GM21360 (cell line): ENCODE data around the gene ETV3L.
"Not testable (repeated sequence)": the region's sequence is repeated elsewhere in the genome, so short reads cannot be mapped to it uniquely, and the experiment has no call there.

Source experiments
- ATAC-seq: cut with Tn5 transposase; IDR thresholded peaks from one replicate; pipeline ENCODE4 v1.9.1; 2021; ENCODE audit warnings: mild to moderate bottlenecking, moderate library complexity; ENCODE audit not compliant: unreplicated experiment

ETV3L gene

GRCh38 chr1:157105988-157106812 lies 6.6 kb upstream of the ETV3L start:
- ATAC-seq = peak; percentile 75

- ATAC-seq = no peak
Observed at GRCh38 chr1:157105298-157105987, 5.8 kb upstream of the ETV3L start.

- ATAC-seq = no peak
Observed at GRCh38 chr1:157104598-157105293, 5.1 kb upstream of the ETV3L start.

- no peak for ATAC-seq
Observed at GRCh38 chr1:157103268-157103667, 3.7 kb upstream of the ETV3L start.

GRCh38 chr1:157101149-157101548 lies 1.5 kb upstream of the ETV3L start:
- no peak for ATAC-seq

GRCh38 chr1:157098987-157099632 lies 498 bp downstream of the ETV3L start:
- ATAC-seq = not testable (repeated sequence)

GRCh38 chr1:157098519-157098918 lies 1.1 kb downstream of the ETV3L start:
- no peak for ATAC-seq

GRCh38 chr1:157097692-157098091 lies 1.9 kb downstream of the ETV3L start:
- ATAC-seq = no peak

GRCh38 chr1:157096881-157097280 lies 2.7 kb downstream of the ETV3L start:
- ATAC-seq = no peak

- no peak for ATAC-seq
Observed at GRCh38 chr1:157095551-157095950, 4.1 kb downstream of the ETV3L start.

GRCh38 chr1:157095091-157095490 lies 4.5 kb downstream of the ETV3L start:
- no peak for ATAC-seq

GRCh38 chr1:157092831-157093230 lies 6.8 kb downstream of the ETV3L start:
- no peak for ATAC-seq

GRCh38 chr1:157091668-157092273 lies 7.8 kb downstream of the ETV3L start:
- ATAC-seq = no peak

- no peak for ATAC-seq
Observed at GRCh38 chr1:157091186-157091585, 8.4 kb downstream of the ETV3L start.

- ATAC-seq = no peak
Observed at GRCh38 chr1:157090771-157091170, 8.8 kb downstream of the ETV3L start.

- ATAC-seq = no peak
Observed at GRCh38 chr1:157090196-157090647, 9.4 kb downstream of the ETV3L start.

- ATAC-seq = no peak
Observed at GRCh38 chr1:157089789-157090188, 9.8 kb downstream of the ETV3L start.

GRCh38 chr1:157088607-157089006 lies 11.0 kb downstream of the ETV3L start:
- ATAC-seq = no peak

- ATAC-seq = no peak
Observed at GRCh38 chr1:157087030-157087429, 12.6 kb downstream of the ETV3L start.

GRCh38 chr1:157086299-157086698 lies 13.3 kb downstream of the ETV3L start:
- ATAC-seq = no peak

- no peak for ATAC-seq
Observed at GRCh38 chr1:157085421-157085820, 14.2 kb downstream of the ETV3L start.
